ENCODE data around the gene ANAPC4. TPM values are rescaled to one million over a fixed set of nuclear protein-coding genes. Genes with fewer than 3 reads are reported as not detected.
"Not testable (repeated sequence)": the region's sequence is repeated elsewhere in the genome, so short reads cannot be mapped to it uniquely, and the experiment has no call there.

ANAPC4 gene
- total and polyA plus RNA-seq, 2 of the 8 experiments (the other 6 are each of a cell fraction or from before 2014, with no cell fraction given) = 8.7 to 31.6 TPM

- H2BK120ac ChIP-seq (replicated peaks; ENCODE audit: low read depth, low read length); H3K4ac ChIP-seq (replicated peaks; ENCODE audit: insufficient read length, low read depth, low read length); H3K4me2 ChIP-seq (ENCODE audit: insufficient read depth in 1 of 2, low read depth in 2 of 2, low read length in 2 of 2); H3K56ac ChIP-seq (replicated peaks; ENCODE audit: insufficient read length, low read depth, low read length); H3K27ac ChIP-seq (ENCODE audit: low read depth, low read length); CTCF ChIA-PET (ENCODE audit: partially characterized antibody); H3K4me1 ChIP-seq (replicated peaks in 1 of 4; ENCODE audit: control insufficient read depth in 3 of 4, insufficient read depth in 4 of 4, low read length in 3 of 4); H3K18ac ChIP-seq (ENCODE audit: extremely low read depth, low read length); H3K14ac ChIP-seq (ENCODE audit: insufficient read length); H3K79me1 ChIP-seq (ENCODE audit: low read depth, low read length); H3K36me3 ChIP-seq (ENCODE audit: control insufficient read depth in 2 of 4, insufficient read depth in 4 of 4, low read length in 3 of 4); H3K27me3 ChIP-seq (replicated peaks in 1 of 4; ENCODE audit: control insufficient read depth in 3 of 4, extremely low read depth in 1 of 4, insufficient read depth in 3 of 4, low read length in 3 of 4); H3K9ac ChIP-seq (replicated peaks in 1 of 4; ENCODE audit: extremely low read depth in 1 of 4, low read depth in 3 of 4, low read length in 3 of 4); FAIRE-seq; H4K91ac ChIP-seq (replicated peaks; ENCODE audit: insufficient read length, low read length); H4K5ac ChIP-seq (ENCODE audit: insufficient read length, low read depth, low read length); H3K23me2 ChIP-seq (ENCODE audit: low read depth, low read length); H3K79me2 ChIP-seq (ENCODE audit: control insufficient read depth in 1 of 2, insufficient read depth in 2 of 2, low read length in 2 of 2); H4K20me1 ChIP-seq (replicated peaks in 1 of 2; ENCODE audit: control insufficient read depth in 1 of 2, insufficient read depth in 2 of 2, low read length in 2 of 2); H2AFZ ChIP-seq (ENCODE audit: low read length); H3K23ac ChIP-seq (ENCODE audit: insufficient read length); H2BK15ac ChIP-seq (ENCODE audit: low read length); H2BK5ac ChIP-seq (ENCODE audit: low read depth, low read length); H3K4me3 ChIP-seq (ENCODE audit: extremely low read depth in 1 of 4, insufficient read depth in 2 of 4, low read depth in 3 of 4, low read length in 4 of 4); DNase-seq (ENCODE audit: low read depth in 1 of 2, low spot score in 2 of 2); H3K9me3 ChIP-seq (ENCODE audit: insufficient read depth in 2 of 2, low read depth in 1 of 2, low read length in 1 of 2); H4K8ac ChIP-seq (ENCODE audit: extremely low read depth, insufficient read depth, low read length); H2AK5ac ChIP-seq (ENCODE audit: low read depth, low read length); H2BK12ac ChIP-seq (ENCODE audit: low read depth, low read length); H2BK20ac ChIP-seq (ENCODE audit: low read length): not testable (repeated sequence)
- WGBS, 2 experiments (ENCODE audit: extremely low coverage in 1 of 2, insufficient coverage in 1 of 2, insufficient read length in 1 of 2, insufficient replicate concordance in 2 of 2, low coverage in 1 of 2, low lambda C conversion rate in 2 of 2, missing lambda C conversion rate in 1 of 2) = 93% methylated on average over 9 of the region's 9 CpGs; no CpG with 5 or more reads in 1 of the 2 experiments
- POLR2A ChIA-PET (ENCODE audit: partially characterized antibody) = interaction anchor here (1.2 kb wide), 1 partner anchor 139 kb away, joined by 3 read pairs; the partner anchor contains the start of gene PI4K2B
Measured at GRCh38 chr4:25372549-25372948, 4.5 kb upstream of the ANAPC4 start.

Measured in H1 (cell line).